K562 (cell line): ENCODE measurements around the gene DENND1A.

Experiments used
- EZH2 ChIP-seq: IDR thresholded peaks from 2 replicates; pipeline ENCODE4 v1.6.1; 2012; ENCODE audit warnings: low read depth, mild to moderate bottlenecking, inconsistent platforms, low read length, borderline replicate concordance
- HMG20B ChIP-seq: fragments of 250-450 bp; sonication (Bioruptor Pico); IDR thresholded peaks from 2 replicates; pipeline ENCODE4 v1.5.0; 2021; ENCODE audit warnings: mild to moderate bottlenecking
- NFIC ChIP-seq: fragments of 450-650 bp; IDR thresholded peaks from 2 replicates; pipeline ENCODE4 v1.6.1; 2017; ENCODE audit warnings: mild to moderate bottlenecking, inconsistent platforms
- SAP30 ChIP-seq: fragments of 200-600 bp; sonication (generic); IDR thresholded peaks from 2 replicates; pipeline ENCODE4 v1.6.1; 2012; ENCODE audit warnings: borderline replicate concordance, low read depth, mild to moderate bottlenecking, moderate library complexity, low read length, control low read depth, inconsistent platforms; ENCODE audit not compliant: insufficient read depth, poor library complexity, severe bottlenecking
- SMAD4 ChIP-seq: fragments of 250-450 bp; sonication (Bioruptor Pico); conservative IDR thresholded peaks from 2 replicates; pipeline ENCODE4 v1.8.0; 2021; ENCODE audit warnings: inconsistent platforms, mild to moderate bottlenecking, moderate library complexity
- SMC3 ChIP-seq: conservative IDR thresholded peaks from 2 replicates; pipeline ENCODE4 v1.6.1; 2011; ENCODE audit warnings: low read depth, low read length, improper control_type of control experiment; ENCODE audit not compliant: insufficient read depth
- SREBF2 ChIP-seq: sonication (generic); formaldehyde crosslinking; IDR thresholded peaks from 2 replicates; pipeline ENCODE4 v1.4.0; 2020; ENCODE audit warnings: mild to moderate bottlenecking, missing genetic modification reagents
- ZNF347 ChIP-seq: fragments of 450-650 bp; formaldehyde crosslinking; IDR thresholded peaks from 2 replicates; pipeline ENCODE4 v1.4.0; 2020; ENCODE audit warnings: low read depth, mild to moderate bottlenecking, moderate library complexity
- ZNF668 ChIP-seq: fragments of 250-450 bp; sonication (Bioruptor Pico); IDR thresholded peaks from 2 replicates; pipeline ENCODE4 v1.8.0; 2022; ENCODE audit warnings: mild to moderate bottlenecking, inconsistent platforms
- TF ChIP-seq, protein P1 (sequence below), 2 experiments: fragments of 450-650 bp; formaldehyde crosslinking in 1 of 2; IDR thresholded peaks; 2 replicates each; pipeline versions ENCODE4 v1.4.0 to v1.6.1; 2014 to 2020; ENCODE audit warnings: mild to moderate bottlenecking in 2 of 2, borderline replicate concordance in 1 of 2, low read depth in 1 of 2
- TF ChIP-seq, protein P2 (sequence below), 3 experiments: IDR thresholded peaks in 2 of 3; conservative IDR thresholded peaks in 1 of 3; 2 replicates each; pipeline ENCODE4 v1.5.1; 2011 to 2012; ENCODE audit warnings: low read length in 3 of 3, mild to moderate bottlenecking in 3 of 3, control low read depth in 2 of 3, improper control_type of control experiment in 1 of 3, inconsistent platforms in 1 of 3, low read depth in 1 of 3, mixed read lengths in 1 of 3, moderate library complexity in 1 of 3; ENCODE audit not compliant: insufficient read depth in 2 of 3

DNA sequence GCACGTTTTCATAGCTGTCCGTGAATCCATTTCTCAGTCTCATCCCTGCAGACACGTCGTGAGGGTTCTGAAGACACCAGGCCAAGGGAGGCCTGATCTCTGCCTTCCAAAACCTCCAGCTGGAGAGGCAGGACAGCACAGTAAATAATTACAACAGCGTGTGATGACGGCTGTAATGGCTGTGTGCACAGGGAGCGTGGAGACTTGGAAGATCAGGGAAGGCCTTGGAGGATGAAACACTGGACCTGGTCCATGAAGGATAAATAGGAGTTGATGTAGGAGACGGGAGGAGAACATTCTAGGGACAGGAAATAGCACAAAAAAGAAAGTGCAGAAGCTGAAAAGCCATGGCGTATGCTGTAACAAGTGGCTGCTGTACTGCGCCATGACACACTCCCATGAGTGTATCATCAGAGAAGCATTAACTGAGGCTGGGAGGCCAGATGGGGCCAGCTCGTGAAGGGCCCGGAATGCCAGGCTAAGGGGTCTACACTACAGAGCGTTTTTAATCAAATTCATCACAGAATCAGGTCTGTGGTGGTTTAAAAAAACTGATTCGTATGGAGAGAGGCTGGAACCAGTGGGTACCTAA lies 476.8 kb downstream of the DENND1A start:
- no peak for TF ChIP-seq ZNF347
- no peak for TF ChIP-seq ZNF668 (CRISPR knock-in tag)
- TF ChIP-seq SREBF2 (CRISPR knock-in tag) = no peak
- no peak for TF ChIP-seq HMG20B
- TF ChIP-seq NFIC = no peak
- TF ChIP-seq, protein P1, sequence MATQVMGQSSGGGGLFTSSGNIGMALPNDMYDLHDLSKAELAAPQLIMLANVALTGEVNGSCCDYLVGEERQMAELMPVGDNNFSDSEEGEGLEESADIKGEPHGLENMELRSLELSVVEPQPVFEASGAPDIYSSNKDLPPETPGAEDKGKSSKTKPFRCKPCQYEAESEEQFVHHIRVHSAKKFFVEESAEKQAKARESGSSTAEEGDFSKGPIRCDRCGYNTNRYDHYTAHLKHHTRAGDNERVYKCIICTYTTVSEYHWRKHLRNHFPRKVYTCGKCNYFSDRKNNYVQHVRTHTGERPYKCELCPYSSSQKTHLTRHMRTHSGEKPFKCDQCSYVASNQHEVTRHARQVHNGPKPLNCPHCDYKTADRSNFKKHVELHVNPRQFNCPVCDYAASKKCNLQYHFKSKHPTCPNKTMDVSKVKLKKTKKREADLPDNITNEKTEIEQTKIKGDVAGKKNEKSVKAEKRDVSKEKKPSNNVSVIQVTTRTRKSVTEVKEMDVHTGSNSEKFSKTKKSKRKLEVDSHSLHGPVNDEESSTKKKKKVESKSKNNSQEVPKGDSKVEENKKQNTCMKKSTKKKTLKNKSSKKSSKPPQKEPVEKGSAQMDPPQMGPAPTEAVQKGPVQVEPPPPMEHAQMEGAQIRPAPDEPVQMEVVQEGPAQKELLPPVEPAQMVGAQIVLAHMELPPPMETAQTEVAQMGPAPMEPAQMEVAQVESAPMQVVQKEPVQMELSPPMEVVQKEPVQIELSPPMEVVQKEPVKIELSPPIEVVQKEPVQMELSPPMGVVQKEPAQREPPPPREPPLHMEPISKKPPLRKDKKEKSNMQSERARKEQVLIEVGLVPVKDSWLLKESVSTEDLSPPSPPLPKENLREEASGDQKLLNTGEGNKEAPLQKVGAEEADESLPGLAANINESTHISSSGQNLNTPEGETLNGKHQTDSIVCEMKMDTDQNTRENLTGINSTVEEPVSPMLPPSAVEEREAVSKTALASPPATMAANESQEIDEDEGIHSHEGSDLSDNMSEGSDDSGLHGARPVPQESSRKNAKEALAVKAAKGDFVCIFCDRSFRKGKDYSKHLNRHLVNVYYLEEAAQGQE (IDR thresholded peaks at IDR 0.05; ENCODE audit: borderline replicate concordance) = no peak
- TF ChIP-seq, protein P1 (CRISPR knock-in tag; IDR thresholded peaks at IDR 0.05; ENCODE audit: low read depth) = no peak
- TF ChIP-seq EZH2 = no peak
- no peak for TF ChIP-seq SAP30
- TF ChIP-seq, protein P2, sequence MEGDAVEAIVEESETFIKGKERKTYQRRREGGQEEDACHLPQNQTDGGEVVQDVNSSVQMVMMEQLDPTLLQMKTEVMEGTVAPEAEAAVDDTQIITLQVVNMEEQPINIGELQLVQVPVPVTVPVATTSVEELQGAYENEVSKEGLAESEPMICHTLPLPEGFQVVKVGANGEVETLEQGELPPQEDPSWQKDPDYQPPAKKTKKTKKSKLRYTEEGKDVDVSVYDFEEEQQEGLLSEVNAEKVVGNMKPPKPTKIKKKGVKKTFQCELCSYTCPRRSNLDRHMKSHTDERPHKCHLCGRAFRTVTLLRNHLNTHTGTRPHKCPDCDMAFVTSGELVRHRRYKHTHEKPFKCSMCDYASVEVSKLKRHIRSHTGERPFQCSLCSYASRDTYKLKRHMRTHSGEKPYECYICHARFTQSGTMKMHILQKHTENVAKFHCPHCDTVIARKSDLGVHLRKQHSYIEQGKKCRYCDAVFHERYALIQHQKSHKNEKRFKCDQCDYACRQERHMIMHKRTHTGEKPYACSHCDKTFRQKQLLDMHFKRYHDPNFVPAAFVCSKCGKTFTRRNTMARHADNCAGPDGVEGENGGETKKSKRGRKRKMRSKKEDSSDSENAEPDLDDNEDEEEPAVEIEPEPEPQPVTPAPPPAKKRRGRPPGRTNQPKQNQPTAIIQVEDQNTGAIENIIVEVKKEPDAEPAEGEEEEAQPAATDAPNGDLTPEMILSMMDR (IDR thresholded peaks at IDR 0.05 in 2 of 3, conservative IDR thresholded peaks at IDR 0.05 in 1 of 3; ENCODE audit: insufficient read depth in 2 of 3, low read depth in 1 of 3, low read length in 3 of 3) = no peak
- TF ChIP-seq SMAD4 = no peak
- TF ChIP-seq SMC3 = no peak
